ENCODE measurements around the gene DNMT3B.
"Not testable (repeated sequence)": the region's sequence is repeated elsewhere in the genome, so short reads cannot be mapped to it uniquely, and the experiment has no call there.

Gene DNMT3B

DNA sequence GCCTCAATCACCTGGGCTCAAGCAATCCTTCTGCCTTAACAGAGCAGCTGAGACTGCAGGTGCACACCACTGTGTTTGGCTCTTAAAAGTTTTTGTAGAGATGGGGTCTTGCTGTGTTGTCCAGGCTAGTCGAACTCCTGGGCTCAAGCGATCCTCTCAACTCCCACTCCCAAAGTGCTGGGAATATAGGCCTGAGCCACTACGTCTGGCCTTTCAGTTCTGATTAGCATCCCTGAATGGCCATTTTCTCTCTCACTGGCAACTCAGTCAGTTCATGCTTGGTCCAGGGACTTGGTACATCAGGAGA, 28.5 kb downstream of the DNMT3B start:
- DNase-seq (ENCODE audit: low read depth), result no peak

DNA sequence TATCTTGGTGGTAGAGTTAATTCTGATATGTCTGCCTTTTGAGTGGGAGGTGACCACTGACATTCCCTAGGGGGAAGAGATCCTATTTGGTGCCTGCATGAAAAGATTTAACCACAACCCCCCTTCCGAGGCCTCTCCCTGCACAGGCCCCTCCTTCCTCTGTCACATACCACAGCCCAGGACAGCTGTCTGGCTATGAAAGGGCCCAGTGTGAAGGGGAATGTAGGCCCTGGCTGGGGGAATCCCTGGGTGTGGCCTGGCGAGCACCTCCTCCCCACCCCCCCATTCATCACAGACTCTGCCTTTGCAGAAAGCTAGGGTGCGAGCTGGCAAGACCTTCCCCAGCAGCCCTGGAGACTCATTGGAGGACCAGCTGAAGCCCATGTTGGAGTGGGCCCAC, 30.1 kb downstream of the DNMT3B start:
- no peak for DNase-seq (ENCODE audit: low read depth)

DNA sequence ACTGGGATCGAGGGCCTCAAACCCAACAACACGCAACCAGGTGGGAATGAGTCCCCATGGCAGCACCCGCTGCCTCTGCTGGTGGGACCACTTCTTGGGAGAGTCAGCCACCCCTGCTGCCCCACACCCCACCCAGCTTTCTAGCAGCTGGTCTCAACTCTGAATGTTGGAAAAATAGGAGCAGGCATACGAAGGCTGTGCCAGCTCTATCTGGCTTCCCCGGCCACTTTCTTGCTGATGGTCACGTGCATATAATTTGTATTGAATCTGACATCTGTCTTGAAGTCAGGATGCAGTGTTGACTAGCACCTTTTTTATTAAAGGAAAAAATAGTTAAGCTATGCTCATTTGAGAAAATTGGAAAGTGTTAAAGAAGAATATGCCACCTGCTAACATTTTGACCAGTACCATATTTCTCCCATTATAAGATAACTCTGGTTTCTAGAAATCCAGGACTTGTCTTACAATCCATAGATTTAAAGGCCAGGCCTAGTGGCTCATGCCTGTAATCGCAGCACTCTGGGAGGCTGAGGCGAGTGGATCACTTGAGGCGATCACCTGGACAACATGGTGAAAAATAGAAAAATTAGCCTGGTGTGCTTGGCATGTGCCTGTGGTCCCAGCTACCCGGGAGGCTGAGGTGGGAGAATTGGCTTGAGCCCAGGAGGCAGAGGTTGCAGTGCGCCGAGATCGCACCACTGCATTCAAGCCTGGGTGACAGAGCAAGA, 30.7 kb downstream of the DNMT3B start:
- DNase-seq (ENCODE audit: low read depth), result no peak

DNA sequence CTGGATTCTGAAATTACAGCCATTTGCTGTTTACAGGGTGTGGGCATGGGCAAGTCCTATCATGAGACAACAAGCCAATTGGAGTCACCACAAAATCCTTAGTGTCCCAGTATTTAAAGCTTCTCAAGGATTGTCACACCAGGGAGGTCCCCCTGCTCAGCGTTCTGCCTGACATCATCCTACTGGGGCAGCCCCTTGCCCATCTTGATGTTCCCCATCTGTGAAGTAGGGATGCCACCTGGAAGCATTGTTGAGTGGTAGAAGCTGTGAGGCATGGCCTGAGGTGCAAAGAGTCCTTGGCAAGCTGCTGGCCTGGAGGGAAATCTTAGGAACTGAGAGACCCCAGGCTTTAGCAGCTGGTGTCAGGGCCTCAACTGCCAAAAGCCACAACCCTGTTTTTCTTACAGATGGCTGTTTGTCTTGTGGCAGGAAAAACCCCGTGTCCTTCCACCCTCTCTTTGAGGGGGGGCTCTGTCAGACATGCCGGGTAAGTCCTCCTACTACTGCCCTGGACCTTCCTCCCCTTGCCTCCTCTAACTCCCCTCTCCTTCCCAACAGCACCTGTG, 34.3 kb downstream of the DNMT3B start:
- no peak for DNase-seq (ENCODE audit: low read depth)

GRCh38 chr20:32796981-32797451, 34.8 kb downstream of the DNMT3B start:
- DNase-seq (ENCODE audit: low read depth), result no peak

GRCh38 chr20:32797571-32797970, 35.4 kb downstream of the DNMT3B start:
- not testable (repeated sequence) for DNase-seq (ENCODE audit: low read depth)

GRCh38 chr20:32798046-32798981, 36.1 kb downstream of the DNMT3B start:
- DNase-seq (ENCODE audit: low read depth), result no peak

GRCh38 chr20:32803092-32803491, 40.9 kb downstream of the DNMT3B start:
- DNase-seq (ENCODE audit: low read depth), result no peak

- DNase-seq (ENCODE audit: low read depth), result no peak
Measured at GRCh38 chr20:32804022-32804715, 42.0 kb downstream of the DNMT3B start.

- no peak for DNase-seq (ENCODE audit: low read depth)
Measured at GRCh38 chr20:32804817-32805216, 42.6 kb downstream of the DNMT3B start.

- DNase-seq (ENCODE audit: low read depth), result no peak
Measured at GRCh38 chr20:32805721-32806120, 43.5 kb downstream of the DNMT3B start.

DNA sequence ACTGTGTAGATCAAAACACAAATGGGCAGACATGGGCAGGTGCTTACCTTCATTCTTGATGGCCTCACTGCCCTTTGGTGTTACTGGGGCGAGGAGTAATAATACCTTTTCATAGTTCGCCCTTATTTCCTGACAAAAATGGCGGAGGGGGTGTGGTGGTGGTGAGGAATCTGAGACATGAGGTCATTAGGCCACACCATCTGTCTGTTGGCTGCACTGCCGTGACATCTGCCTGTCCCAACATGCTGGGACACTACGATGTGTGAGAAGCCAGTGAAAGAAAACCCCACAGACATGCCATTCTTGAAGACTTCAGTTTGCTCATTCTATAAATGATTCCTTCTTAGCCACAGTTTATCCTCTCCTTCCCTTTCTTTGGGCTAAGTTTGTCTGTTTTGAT, 44.2 kb downstream of the DNMT3B start:
- no peak for DNase-seq (ENCODE audit: low read depth)

DNA sequence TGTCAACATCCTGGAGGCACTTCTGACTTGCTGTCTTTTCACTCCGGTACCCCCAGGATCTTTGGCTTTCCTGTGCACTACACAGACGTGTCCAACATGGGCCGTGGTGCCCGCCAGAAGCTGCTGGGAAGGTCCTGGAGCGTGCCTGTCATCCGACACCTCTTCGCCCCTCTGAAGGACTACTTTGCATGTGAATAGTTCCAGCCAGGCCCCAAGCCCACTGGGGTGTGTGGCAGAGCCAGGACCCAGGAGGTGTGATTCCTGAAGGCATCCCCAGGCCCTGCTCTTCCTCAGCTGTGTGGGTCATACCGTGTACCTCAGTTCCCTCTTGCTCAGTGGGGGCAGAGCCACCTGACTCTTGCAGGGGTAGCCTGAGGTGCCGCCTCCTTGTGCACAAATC, 45.5 kb downstream of the DNMT3B start:
- DNase-seq (ENCODE audit: low read depth), result no peak

DNA sequence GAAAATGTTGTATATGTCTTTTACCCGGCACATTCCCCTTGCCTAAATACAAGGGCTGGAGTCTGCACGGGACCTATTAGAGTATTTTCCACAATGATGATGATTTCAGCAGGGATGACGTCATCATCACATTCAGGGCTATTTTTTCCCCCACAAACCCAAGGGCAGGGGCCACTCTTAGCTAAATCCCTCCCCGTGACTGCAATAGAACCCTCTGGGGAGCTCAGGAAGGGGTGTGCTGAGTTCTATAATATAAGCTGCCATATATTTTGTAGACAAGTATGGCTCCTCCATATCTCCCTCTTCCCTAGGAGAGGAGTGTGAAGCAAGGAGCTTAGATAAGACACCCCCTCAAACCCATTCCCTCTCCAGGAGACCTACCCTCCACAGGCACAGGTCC, 46.3 kb downstream of the DNMT3B start:
- DNase-seq (ENCODE audit: low read depth), result no peak

DNA sequence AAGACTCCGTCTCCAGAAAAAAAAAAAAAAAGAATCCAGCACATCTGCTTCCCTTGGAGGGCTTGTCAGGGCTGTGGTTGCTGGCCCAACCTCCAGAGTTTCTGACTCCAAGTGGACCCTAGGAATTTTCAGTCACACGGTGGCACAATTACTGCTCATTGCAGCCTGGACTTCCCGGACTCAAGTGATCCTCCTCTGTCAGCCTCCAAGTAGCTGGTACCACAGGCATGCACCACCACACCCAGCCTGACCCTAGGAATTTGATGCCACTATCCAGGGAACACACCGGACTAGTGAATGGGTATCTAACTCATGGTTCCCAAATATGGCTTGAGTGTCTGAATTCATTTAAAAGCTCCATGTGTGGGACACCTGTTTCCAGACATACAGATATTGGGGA, 47.7 kb downstream of the DNMT3B start:
- DNase-seq (ENCODE audit: low read depth), result no peak

- no peak for DNase-seq (ENCODE audit: low read depth)
Measured at GRCh38 chr20:32810941-32811340, 48.8 kb downstream of the DNMT3B start.

DNA sequence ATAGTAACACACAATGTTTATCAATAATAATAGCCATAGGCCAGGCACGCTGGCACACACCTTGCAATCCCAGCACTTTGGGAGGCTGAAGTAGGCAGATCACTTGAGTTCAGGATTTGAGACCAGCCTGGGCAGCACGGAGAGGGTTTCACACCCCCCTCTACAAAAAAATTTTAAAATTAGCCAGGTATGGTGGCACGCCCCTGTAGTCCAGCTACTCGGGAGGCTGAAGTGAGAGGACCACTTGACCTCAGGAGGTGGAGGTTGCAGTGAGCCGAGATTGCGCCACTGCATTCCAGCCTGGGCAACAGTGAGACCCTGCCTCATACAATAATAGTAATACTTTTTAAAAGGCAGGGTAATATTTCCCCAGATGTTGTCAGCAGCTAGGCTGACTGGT, 49.7 kb downstream of the DNMT3B start:
- no peak for DNase-seq (ENCODE audit: low read depth)

GRCh38 chr20:32819992-32820697, 58.0 kb downstream of the DNMT3B start:
- DNase-seq (ENCODE audit: low read depth), result no peak

- no peak for DNase-seq (ENCODE audit: low read depth)
Measured at GRCh38 chr20:32820698-32821377, 58.7 kb downstream of the DNMT3B start.

DNA sequence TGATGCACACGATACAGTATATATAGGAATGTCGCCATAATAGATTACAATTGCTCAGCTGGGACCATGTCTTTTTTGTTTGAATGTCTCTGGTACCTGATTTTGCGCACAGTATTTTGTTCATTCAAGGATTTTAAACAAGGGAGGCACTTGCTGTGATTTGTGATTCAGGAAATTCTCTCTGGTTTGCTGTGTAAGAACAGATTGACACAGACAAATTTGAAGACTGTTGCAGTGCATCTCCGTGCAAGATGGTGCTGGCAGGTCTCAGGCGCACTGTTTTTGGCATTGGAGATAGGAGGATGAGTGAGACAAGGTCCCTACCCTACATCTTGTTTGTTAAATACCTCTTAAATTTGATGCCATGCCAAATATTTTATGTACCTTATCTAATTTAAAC, 60.0 kb downstream of the DNMT3B start:
- no peak for DNase-seq (ENCODE audit: low read depth)

DNA sequence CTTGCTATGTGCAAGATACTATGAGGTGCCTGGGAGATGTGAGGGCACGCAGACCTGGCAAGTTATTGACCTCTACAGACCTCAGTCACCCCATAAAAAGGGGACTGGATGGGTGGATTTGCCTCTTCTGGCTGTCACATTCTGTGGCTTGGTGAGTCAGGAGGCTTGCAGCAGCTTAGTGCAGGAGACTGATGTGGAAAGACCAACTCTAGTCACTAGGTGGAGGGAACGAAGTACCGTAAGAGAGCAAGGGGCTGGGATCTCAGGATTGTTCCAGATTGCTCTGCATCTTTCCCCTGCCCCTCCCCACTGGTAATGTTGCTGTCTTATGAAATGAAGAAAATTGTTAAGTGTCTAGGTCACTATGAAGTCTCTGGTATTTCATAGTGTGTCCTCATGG, 60.9 kb downstream of the DNMT3B start:
- DNase-seq (ENCODE audit: low read depth), result peak; percentile 64
